Chondrocyte (in vitro differentiated cells): ENCODE data around the gene DCAF17. TPM values are rescaled to one million over a fixed set of nuclear protein-coding genes. Genes with fewer than 3 reads are reported as not detected.

Source experiments
- DNase-seq: peaks from one replicate; pipeline ENCODE4 v3.0.0; 2021; ENCODE audit warnings: mixed read lengths, low spot score
- H3K27ac Mint-ChIP-seq: one replicate; pipeline ENCODE4 v1.8.0; 2021; ENCODE audit warnings: mild to moderate bottlenecking, moderate library complexity, mixed read lengths; ENCODE audit not compliant: unreplicated experiment
- H3K27me3 Mint-ChIP-seq: 2 replicates; pipeline ENCODE4 v1.8.0; 2021; ENCODE audit warnings: low read depth, mixed read lengths
- H3K36me3 Mint-ChIP-seq: 2 replicates; pipeline ENCODE4 v1.8.0; 2021; ENCODE audit warnings: low read depth, mixed read lengths
- H3K4me1 Mint-ChIP-seq: 2 replicates; pipeline ENCODE4 v1.8.0; 2021; ENCODE audit warnings: low read depth, mild to moderate bottlenecking, mixed read lengths
- H3K4me3 Mint-ChIP-seq: one replicate; pipeline ENCODE4 v1.8.0; 2021; ENCODE audit warnings: mild to moderate bottlenecking, moderate library complexity, mixed read lengths; ENCODE audit not compliant: unreplicated experiment
- H3K9me3 Mint-ChIP-seq: 2 replicates; pipeline ENCODE4 v1.8.0; 2021; ENCODE audit warnings: low read depth, mixed read lengths
- CTCF ChIP-seq: fragments of 200-600 bp; sonication (generic); IDR thresholded peaks from 2 replicates; pipeline ENCODE4 v1.5.0; 2021; ENCODE audit warnings: antibody characterized with exemption, mild to moderate bottlenecking, moderate library complexity
- long read RNA-seq: library from polyadenylated mRNA; stranded (forward); transcript quantifications from one replicate; pipeline ENCODE4 v2.0.0, GENCODE V29; 2021
- total RNA-seq: library from RNA; stranded (reverse); gene quantifications from 3 replicates; pipeline ENCODE4 v1.2.1, GENCODE V29; 2021

DCAF17 gene
- total RNA-seq, result 17.6 to 22.0 TPM (median 18.3 TPM) in 3 replicates
- long read RNA-seq, partial matches to known transcripts, result 0 of 11 reads
- long read RNA-seq, other reads (novel, unspliced or antisense), result 10 of 11 reads

GRCh38 chr2:171434013-171434989 is at the start of gene DCAF17:
DCAF17 (plus strand) TSS chr2:171434226; CDS start chr2:171434578, 352 bp downstream.
- H3K36me3 Mint-ChIP-seq, result peaks cover 29% of the 10 kb centered on the region
- peaks cover 8% of the 10 kb centered on the region for H3K9me3 Mint-ChIP-seq
- no peaks in the 10 kb centered on the region for H3K27me3 Mint-ChIP-seq
- TF ChIP-seq CTCF, result no peak
- DNase-seq, result peak; percentile 98
- H3K27ac Mint-ChIP-seq, result peak within 1 kb of the TSS; percentile 96
- peak within 1 kb of the TSS; percentile 76 for H3K4me3 Mint-ChIP-seq
- H3K4me1 Mint-ChIP-seq, result peaks cover 36% of the 10 kb centered on the region

- no peak for DNase-seq
- no peak overlapping the region for H3K27ac Mint-ChIP-seq
- peaks cover 6% of the 10 kb centered on the region for H3K36me3 Mint-ChIP-seq
- H3K4me3 Mint-ChIP-seq, result no peak overlapping the region
- H3K27me3 Mint-ChIP-seq, result no peaks in the 10 kb centered on the region
- H3K9me3 Mint-ChIP-seq, result no peaks in the 10 kb centered on the region
- peaks cover 18% of the 10 kb centered on the region for H3K4me1 Mint-ChIP-seq
- TF ChIP-seq CTCF, result no peak
Observed at GRCh38 chr2:171386627-171387026, 47.4 kb upstream of the DCAF17 start.

GRCh38 chr2:171387052-171387451 is 47.0 kb upstream of the DCAF17 start:
- H3K4me3 Mint-ChIP-seq, result no peak overlapping the region
- H3K36me3 Mint-ChIP-seq, result peaks cover 6% of the 10 kb centered on the region
- no peak for TF ChIP-seq CTCF
- DNase-seq, result no peak
- H3K27ac Mint-ChIP-seq, result no peak overlapping the region
- no peaks in the 10 kb centered on the region for H3K27me3 Mint-ChIP-seq
- H3K4me1 Mint-ChIP-seq, result peaks cover 22% of the 10 kb centered on the region
- H3K9me3 Mint-ChIP-seq, result no peaks in the 10 kb centered on the region

GRCh38 chr2:171389325-171389724 is 44.7 kb upstream of the DCAF17 start:
- Mint-ChIP-seq H3K36me3 (peaks cover 4% of the 10 kb centered on the region), H3K4me1 (peaks cover 22% of the 10 kb centered on the region), H3K9me3 (no peaks in the 10 kb centered on the region), H3K27me3 (no peaks in the 10 kb centered on the region), H3K27ac (no peak overlapping the region), H3K4me3 (no peak overlapping the region)
- no peak for TF ChIP-seq CTCF
- no peak for DNase-seq

GRCh38 chr2:171389780-171390179 is 44.2 kb upstream of the DCAF17 start:
- Mint-ChIP-seq H3K27me3 (no peaks in the 10 kb centered on the region), H3K27ac (no peak overlapping the region), H3K4me1 (peaks cover 22% of the 10 kb centered on the region), H3K4me3 (no peak overlapping the region), H3K36me3 (peaks cover 4% of the 10 kb centered on the region), H3K9me3 (no peaks in the 10 kb centered on the region)
- TF ChIP-seq CTCF, result no peak
- no peak for DNase-seq
